IPS-11a (cell line): ENCODE data around the gene LYPD4.
A peak's percentile ranks its signal among the peaks of the same experiment; 100 is the strongest.
"Not testable (repeated sequence)": the region's sequence is repeated elsewhere in the genome, so short reads cannot be mapped to it uniquely, and the experiment has no call there.

Experiments
- H3K4me3 ChIP-seq: one replicate; pipeline ENCODE4 v1.5.1; 2013; ENCODE audit warnings: low read depth, low read length, control low read depth

LYPD4 gene

GRCh38 chr19:41875973-41876372 lies 31.5 kb upstream of the LYPD4 start:
- H3K4me3 ChIP-seq, result not testable (repeated sequence)

DNA sequence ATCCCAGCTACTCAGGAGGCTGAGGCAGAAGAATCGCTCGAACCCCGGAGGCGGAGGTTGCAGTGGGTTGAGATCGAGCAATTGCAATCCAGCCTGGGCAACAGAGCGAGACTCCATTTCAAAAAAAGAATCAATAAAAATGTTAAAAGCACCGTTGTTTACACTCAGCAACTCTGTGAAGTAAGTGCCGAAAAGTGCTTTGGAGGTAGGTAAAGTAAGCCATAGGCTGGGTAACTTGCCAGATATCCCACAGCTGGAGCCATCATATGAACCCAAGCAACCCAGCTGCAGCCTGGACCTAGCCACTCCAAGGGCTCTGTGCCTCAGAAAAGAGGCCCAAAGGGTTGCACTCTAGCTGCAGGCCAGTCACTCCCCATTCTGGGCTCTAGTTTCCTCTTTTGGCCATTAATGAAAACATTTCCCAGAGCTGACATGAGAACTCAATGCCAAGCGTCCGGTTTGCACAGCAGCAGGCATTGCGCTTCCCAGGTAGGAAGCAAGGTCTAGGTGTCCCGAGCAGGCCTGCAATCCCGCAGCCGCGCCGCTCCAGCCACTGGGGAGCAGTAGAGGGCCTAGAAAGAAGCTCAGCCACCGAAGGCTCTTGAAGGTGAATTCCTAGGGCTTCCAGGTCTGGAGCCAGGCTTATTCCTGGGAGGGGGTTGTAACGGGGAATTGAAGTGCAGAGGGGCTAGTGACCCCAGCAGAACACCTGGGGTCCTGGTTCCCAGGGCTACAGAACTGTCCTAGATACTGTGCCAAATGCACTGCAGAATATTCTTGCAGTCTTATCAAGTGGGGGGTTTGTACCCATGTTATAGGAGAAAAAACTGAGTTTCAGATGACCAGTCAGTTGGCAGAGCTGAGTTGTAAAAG lies 28.5 kb upstream of the LYPD4 start:
- no peak overlapping the region for H3K4me3 ChIP-seq

- H3K4me3 ChIP-seq, result no peak overlapping the region
Measured at GRCh38 chr19:41872384-41872774, 27.9 kb upstream of the LYPD4 start.

GRCh38 chr19:41871573-41872383 lies 27.3 kb upstream of the LYPD4 start:
- H3K4me3 ChIP-seq, result no peak overlapping the region

- H3K4me3 ChIP-seq, result no peak overlapping the region
Measured at GRCh38 chr19:41870401-41870873, 26.0 kb upstream of the LYPD4 start.

DNA sequence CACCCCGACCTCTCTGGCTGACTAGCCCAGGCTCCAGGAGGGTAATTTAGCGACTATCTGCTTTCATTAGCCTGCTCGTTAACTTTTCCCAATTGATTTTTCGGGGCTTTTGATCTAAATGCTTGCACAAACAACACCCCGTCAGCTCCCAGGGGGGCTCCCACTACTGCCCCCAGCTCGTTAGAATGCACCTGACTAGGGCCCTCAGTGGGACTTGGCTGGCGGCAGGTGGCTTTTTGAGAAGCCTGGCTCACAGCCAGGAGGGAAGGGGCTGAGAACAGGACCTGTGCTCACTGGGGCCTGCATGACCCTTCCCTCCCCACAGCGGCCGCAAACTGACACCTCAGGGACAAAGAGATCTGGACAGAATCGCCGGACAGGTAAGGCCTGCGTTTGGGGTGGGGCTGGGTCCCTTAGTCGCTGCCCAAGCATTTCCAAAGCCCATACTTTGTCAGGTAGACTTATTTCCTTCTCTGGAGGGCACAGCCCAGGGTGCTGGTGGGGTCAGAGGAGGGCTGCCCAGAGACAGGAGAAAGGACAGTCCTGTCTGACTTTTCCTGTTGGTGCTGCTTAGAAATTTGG lies 25.0 kb upstream of the LYPD4 start:
- H3K4me3 ChIP-seq, result no peak overlapping the region

DNA sequence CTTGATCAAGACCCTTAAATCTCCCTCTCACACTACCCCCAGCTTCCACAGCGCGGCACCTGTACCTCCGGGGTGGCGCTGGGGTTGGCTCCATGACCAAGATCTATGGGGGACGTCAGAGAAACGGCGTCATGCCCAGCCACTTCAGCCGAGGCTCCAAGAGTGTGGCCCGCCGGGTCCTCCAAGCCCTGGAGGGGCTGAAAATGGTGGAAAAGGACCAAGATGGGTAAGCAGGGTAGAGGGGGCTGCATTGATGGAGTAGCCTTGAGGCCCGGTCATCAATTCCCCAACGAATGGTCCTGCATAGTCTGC lies 24.5 kb upstream of the LYPD4 start:
- H3K4me3 ChIP-seq, result no peak overlapping the region

DNA sequence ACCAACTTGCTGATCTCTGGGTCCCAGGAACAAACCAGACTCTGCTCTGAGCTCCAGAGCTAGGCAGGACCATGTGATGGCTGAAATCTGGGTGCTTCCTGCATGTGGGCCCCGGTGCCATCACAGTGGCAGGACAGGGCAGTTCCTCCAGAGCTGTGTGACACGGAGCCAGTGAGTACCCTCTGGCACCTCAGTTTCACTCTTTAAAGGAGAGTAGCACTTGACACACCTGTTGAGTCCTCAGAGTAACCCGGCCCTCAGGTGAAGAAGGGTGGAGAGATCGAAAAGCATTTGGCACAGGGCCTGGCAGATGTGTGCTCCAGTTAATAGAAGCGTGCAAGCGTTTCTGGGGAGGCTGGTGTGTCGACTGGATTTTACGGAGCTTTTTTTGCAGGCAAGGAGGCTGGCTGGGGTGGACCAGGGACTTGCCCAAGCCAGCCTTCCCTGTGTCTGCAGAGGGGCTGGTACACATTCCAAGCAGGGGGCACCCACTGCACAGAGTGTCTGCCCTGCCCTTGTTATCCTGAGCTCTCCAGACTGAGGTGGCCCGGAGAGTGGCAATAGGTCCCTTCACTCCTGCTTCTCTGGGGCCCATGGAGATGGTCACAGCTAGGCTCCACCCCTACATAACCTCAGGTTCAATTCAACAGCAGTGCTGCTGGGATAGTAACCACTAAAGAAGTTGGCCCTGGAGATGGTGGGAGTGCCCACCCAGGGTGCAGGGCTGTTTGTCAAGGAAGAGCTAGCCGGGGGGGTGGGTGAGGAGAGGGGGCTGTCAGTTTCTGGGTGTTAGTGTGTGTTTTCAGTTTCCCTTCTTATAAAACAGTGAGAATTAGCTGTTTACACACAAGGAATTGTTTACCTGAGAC lies 23.9 kb upstream of the LYPD4 start:
- H3K4me3 ChIP-seq, result no peak overlapping the region

DNA sequence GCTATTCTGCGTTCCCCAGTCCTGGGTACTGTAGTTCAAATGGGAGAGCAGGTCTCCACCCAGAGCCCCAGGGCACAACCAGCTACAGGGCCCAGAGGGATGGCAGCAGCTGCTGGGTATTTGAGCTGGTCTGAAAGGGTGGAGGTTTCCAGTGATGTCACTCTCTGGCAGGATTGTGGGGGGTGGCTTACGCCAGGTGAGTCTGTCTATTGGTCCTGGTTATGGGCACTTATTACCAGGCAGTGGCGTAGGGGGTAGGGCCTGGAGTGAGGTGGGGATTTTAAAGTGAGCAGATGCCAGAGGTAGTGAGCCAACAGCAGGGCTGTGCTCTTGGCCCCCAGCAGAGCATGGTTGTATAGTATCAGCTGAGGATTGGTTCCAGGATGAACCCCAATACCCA lies 21.8 kb upstream of the LYPD4 start:
- H3K4me3 ChIP-seq, result no peak overlapping the region

DNA sequence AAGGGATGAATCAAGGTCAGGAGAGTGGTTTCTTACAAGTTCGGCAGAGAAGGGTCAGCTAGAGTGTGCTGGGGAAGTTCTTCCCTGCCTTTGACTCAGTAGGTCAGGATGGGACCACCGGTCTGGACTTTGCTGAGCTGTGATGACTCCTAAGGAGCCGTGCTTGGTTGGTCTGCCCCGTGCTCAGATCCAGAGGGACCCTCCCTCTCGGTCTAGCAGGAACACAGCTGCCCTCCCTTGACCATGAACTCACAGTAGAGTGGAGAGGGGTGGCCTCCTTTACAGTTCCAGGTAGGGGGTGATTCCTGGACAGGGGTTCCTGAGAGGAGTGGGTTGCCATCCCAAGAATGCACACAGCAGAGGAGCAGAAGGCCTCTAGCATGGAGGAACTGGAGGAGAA lies 19.9 kb upstream of the LYPD4 start:
- H3K4me3 ChIP-seq, result no peak overlapping the region

- no peak overlapping the region for H3K4me3 ChIP-seq
Measured at GRCh38 chr19:41863209-41863931, 18.9 kb upstream of the LYPD4 start.

DNA sequence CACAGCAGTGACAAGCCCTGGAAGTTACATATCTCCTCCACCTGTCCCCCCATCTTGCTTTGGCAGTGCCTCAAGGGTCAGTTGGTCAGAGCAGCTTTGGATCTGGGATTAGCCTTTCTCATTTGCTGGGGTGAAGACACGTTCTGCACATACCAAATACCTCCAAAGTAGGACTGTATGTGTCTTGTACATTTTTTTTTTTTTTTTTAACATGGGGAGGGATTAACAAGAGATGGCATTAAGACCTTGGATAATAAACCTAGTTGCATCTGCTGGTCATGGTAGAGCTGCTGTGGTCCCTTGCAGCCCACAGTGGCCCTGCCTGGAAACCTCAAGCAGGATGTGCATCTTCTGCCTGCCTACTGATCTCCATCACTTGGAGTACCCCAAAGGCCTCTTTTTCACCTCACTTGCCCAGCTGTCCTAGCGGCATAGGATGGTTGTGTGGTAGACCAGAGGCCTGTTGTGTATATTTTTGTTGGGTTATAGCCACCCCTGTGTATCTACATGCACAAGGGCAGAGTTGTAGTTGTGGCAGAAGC lies 18.0 kb upstream of the LYPD4 start:
- H3K4me3 ChIP-seq, result no peak overlapping the region

DNA sequence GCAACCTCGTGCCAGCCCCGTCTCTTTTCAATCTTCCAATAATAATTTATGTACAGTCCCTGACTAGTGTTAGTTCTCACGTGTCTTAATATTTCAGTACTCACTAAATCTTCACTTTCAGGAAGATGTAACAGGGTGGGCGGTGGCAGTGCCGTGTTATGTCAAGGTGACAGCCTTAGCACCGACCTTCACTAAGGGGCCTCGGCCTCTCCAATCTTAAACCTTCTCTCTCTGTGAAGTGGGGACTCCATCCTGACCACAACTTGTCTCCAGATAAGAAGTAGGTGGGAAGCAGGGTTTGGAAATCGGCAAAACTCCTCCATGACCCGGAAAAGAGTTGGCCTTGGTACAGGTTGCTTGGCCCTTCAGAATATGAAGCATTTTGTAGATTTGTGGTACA lies 17.4 kb upstream of the LYPD4 start:
- peak overlapping the region; percentile 6 for H3K4me3 ChIP-seq

DNA sequence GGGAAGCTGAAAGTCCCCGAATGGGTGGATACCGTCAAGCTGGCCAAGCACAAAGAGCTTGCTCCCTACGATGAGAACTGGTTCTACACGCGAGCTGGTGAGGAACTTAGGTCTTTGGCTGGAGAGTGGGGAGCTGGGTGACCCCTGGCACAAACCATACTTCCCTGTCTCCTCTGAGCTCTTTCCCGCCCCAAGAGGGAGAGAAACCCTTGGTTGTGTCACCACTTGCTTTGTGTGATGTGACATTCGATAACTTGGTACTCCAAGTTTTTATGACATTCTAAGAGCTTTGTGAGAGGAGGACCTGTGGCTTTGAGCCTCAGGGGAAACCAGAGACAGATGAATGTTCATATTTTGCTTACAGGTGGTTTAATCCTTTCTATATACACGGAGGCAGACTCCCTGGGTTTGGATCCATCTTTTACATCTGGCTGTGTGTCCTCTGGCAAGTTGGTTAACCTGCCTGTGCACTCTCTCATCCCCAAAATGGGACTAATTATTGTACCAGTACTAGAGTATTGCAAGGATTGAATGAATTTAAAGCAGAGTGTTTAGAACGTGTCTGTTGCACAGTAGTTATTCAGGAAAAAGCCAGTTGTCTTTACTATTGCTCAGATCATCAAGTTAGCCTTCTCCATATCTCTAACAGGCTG lies 16.8 kb upstream of the LYPD4 start:
- H3K4me3 ChIP-seq, result peak overlapping the region; percentile 97

GRCh38 chr19:41860419-41861115 lies 16.1 kb upstream of the LYPD4 start:
- peak overlapping the region; percentile 97 for H3K4me3 ChIP-seq

- H3K4me3 ChIP-seq, result peak within 1 kb of the TSS; percentile 97
Measured at GRCh38 chr19:41859618-41860418, 15.3 kb upstream of the LYPD4 start, which contains the start of gene RPS19. RPS19 (plus strand) TSS chr19:41860255; CDS start chr19:41860775, 520 bp downstream.

DNA sequence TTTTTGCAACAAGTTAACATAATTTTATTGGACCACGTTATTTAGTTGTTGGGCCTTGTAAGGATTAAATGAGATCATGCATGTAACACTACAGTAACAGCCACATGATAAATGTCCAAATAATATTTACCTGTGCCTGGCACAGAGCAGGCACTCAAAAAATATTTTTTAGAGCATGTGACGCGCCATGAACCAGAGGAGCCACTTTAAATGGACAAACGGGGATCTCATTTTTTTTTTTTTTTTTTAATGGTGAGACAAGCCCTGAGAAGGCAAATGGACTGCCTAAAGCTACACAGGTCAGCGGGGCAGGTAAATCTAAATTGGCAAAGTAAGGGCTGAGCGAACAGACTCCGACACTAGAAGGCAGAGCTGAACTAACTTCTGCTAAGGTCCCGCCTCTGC lies 14.7 kb upstream of the LYPD4 start:
- peak overlapping the region; percentile 20 for H3K4me3 ChIP-seq

- no peak overlapping the region for H3K4me3 ChIP-seq
Measured at GRCh38 chr19:41853768-41854167, 9.3 kb upstream of the LYPD4 start.
